Muscle of back (tissue), 13 donors: ENCODE measurements around the gene CATSPER4. TPM values are rescaled to one million over a fixed set of nuclear protein-coding genes. Genes with fewer than 3 reads are reported as not detected.

Experiments used
- DNase-seq, 3 donors: peaks; one replicate each; pipeline versions ENCODE4 v3.0.0 to v3.0.0-alpha.2; 2013
- long read RNA-seq, 9 donors: transcript quantifications; one replicate each; lab custom pipeline, GENCODE V29; 2026
- polyA plus RNA-seq, 10 donors: library from polyadenylated mRNA; unstranded; fragments of 120-200 nt; gene quantifications; one replicate each; pipeline ENCODE4 v1.2.1, GENCODE V29; 2013; ENCODE audit not compliant: insufficient read length in 10 of 10

Gene CATSPER4
- not detected for polyA plus RNA-seq
- long read RNA-seq, donor 1, result 0 reads
- long read RNA-seq, donor 2, result 0 reads
- long read RNA-seq, donor 3, result 0 reads
- long read RNA-seq, donor 4, result 0 reads
- long read RNA-seq, donor 5, result 0 reads
- long read RNA-seq, donor 6, result 0 reads
- long read RNA-seq, donor 7, result 0 reads
- long read RNA-seq, donor 8, result 0 reads
- long read RNA-seq, donor 9, result 0 reads

- DNase-seq, result no peak
These were observed at the start of gene CATSPER4 for GRCh38 chr1:26190373-26190987. Gene CATSPER4, plus strand, starts transcription at chr1:26190602. Its CDS starts 26 bp downstream, at chr1:26190628.

DNA sequence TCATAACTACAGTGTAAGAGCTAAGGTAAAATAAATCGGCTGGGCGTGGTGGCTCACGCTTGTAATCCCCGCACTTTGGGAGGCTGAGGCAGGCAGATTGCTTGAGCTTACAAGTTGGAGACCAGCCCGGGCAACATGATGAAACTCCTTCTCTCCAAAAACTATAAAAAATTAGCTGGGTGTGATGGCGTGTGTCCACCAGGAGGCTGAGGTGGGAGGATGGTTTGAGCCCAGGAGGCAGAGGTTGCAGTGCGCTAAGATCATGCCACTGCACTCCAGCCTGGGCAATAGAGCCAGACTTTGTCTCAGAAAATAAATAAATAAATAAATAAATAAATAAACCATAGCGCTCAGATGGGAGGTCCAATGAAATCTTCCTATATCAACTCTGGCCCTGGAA lies 48.2 kb upstream of the CATSPER4 start:
- no peak for DNase-seq

DNA sequence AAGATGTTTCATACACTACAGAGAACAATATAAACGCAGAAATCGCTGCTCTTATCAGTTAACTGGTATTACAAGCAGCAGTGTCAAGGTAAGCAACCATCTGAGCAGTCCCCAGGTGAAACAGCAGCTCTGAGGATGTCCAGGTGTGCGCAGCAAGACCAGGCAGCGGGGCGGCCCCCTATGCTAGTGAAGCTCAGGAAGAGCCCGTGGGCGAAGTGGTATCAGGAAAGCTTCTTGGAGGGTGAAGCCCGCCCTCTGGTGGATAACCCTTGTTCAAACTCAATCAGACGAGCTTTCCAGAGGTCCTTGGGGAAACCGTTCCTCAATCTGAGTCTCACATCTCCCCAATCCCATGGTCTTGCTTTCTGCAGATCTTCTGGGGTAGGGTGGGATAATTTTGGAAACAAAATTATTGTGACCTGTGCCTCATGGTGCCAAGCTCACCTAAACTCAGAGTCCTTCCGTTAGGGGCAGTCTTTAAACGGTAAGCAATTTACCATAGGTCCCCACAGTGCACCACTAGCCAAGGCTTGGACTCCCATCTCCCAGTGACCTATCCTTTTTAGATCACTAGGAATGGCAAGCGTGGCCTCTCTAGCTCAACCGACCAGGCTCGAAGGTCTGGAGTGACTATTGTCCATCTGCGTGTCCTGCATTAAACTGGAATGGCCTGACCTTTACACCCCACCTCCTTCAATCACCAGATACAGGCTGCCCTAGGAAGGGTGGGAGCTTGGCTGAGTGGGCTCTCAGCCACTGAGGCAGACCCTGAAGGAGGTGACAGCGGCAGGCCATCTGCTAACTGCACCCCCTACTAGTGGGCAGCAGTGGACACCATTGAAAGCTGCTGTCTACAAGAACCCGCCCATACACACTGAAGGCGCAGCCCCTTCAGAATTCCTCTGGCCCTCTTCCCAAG lies 45.1 kb upstream of the CATSPER4 start:
- DNase-seq, result peak; percentile 69 to 86 (median 76)

- no peak for DNase-seq
These were observed 44.5 kb upstream of the CATSPER4 start for GRCh38 chr1:26145960-26146294.

DNA sequence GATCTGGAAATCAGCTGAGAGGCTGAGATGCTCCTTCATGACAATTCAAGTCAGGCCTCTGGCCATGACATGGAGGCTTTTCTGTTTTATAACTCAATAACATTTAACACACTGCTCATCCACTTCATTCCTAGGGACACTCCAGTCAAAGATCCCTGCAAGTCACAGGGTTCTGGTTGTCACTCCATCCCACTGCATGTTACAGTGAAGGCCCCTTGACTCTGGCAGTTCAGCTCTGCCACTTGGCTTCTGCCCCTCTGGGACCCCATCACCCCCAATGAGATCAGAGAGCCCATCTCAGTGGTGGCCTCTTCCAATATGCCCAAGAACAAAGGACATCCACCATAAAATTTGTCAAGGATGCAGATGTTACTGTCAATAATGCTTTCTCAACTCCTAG lies 41.5 kb upstream of the CATSPER4 start:
- DNase-seq, result no peak

DNA sequence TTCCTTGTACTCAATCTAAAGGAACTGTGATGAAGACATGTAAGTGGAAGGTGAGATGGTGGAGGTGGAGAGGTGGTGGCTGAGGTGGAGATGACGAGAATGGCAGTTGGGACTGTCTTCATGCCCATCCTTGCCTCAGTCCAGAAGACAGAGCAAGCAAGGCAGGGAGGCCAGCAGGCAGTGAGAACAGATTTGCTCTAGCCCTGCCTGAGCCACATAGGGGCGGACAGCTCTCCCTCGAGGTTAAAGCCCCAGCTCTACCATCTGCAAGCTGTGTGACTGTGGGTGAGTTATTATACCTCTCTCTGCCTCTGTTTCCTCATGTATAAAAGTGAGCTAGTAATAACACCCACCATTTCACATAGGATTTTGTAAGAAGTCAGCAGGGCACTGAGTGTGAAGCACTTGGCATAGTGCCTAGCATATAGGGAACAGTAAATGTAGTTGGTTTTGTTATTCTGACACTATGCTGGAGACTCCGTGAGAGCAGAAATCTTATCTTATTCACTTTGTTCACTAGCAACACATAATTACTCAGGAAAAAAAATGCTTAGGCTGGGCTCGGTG lies 36.4 kb upstream of the CATSPER4 start:
- no peak for DNase-seq

GRCh38 chr1:26154750-26155149 lies 35.7 kb upstream of the CATSPER4 start:
- no peak for DNase-seq

DNA sequence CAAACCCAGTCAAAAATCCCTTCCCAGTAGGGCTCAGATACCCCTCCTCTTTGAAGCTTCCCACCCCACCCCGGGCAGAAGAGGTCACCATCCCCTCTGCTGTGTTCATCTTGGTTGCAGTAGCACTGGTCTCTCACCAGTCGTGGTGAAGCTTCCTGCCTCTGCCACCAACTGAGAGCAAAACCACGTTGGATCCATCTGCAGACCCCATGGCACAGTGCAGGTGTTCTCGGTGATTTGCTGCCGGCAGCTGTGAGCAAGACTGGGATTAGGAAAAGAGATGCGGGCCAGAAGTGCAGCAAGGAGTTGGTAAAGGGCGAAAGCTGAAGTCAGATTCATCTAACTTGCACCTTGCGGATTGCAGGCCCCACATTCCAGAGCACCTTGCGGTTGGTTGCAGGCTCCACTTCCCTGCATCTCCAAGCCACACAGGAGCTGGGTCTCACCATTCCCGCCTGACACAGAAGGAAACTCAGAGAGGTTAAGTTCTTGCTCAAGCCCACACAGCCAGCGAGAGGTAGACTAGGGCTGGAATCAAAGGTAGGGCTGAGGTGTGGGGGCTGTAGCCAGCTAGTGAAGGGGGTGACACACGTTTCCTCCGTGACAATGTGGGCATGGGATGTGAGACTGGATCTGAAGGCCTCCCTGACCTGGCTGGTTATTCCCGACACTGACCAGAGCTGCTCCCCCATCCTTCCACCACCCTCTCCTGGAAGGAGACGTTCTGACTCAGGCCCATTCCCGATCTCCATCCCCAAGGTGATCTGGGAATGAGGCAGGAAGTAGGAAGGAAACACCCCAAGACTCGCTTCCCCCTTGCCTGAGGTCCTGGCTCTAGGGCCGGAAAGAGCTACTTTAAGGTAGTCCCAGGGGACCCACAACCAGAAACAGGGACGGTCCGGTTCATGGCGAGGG lies 34.8 kb upstream of the CATSPER4 start:
- DNase-seq, result no peak

DNA sequence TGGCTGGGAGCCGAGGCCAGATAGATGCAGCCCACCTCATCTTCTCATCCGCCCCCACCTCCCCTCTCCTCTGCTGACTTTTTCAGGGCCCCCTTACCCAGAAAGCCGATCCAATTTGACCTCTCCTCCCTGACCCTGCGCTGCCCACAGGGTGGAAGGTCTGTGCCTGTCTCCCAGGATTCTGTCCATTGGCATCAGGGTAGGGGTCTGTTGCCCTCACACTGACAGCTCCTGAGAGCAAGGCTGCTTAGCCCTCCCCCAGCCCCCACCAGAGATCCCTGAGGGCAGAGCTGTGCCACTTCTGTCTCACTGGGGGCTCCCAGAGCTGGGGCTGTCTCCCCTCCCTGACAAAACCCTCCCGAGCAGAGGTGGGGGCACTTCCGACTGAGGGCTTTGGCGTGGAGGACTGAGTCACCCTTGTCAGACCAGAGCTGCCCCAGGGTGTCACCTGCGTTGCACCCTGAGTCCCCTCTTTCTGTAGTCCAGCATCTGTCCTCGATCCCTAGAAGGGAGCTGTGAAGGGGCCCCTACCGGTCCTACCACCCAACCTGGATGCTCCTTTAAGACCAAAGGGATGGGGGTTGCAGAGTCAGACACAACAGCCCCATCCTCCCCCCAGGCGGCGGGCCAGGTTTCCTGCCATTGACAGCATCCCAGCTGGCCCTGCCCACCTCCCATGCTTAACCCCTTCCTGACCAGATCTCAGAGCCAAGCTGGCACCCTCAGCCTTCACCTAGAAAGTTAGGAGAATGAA lies 33.9 kb upstream of the CATSPER4 start:
- no peak for DNase-seq

- no peak for DNase-seq
These were observed 32.0 kb upstream of the CATSPER4 start for GRCh38 chr1:26158271-26158907.

DNA sequence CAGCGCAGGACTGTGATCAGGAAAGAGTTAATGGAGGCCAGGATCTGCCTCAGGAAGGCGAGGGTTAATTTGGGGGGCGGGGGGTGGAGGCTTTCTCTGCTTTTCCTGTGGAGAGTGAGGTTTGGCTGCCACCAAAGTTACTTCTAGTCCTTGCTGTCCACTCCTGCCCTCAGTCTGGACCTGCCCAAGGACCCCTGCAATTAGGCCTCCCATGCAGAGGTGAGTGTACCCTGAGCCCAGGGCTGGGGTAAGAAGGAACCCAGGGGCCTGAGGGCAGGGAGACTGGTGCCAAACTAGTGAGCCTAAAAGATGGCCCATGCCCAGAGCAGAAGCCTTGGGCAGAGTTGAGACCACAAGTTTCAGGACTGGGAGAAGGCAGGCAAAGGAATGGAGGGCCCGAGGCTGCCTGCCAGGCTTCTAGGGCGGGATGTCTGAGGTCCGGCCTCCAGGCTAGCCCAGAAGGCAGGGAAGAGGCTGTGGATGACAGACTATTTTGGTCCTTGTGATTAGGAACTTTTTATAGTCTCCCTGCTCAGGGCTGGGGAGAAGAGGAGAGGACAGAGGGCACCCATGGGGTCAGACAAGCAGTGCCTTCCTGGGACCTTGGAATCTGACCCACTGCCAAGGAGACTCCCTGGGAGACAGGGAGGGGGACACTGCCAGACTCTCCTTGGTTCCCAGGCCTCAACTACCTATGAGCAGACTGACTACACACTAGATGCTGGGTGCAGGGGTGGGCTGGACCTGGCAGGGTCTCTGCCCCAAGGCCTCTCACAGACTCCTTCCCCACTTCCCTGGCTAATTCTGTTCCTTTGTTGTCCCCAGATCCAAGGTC lies 31.3 kb upstream of the CATSPER4 start, which contains the start of gene FAM110D:
Gene FAM110D, plus strand, starts transcription at position 172 of the 835 bp plus-strand sequence. CDS start 2,213 bp downstream, outside the sequence.
- peak in 1 of 3 donors; percentile 39 for DNase-seq

- no peak for DNase-seq
These were observed 30.7 kb upstream of the CATSPER4 start for GRCh38 chr1:26159743-26160039.

GRCh38 chr1:26160527-26161414 lies 29.6 kb upstream of the CATSPER4 start:
- DNase-seq, result no peak

- peak in 2 of 3 donors; percentile 67 to 83 for DNase-seq
These were observed 28.8 kb upstream of the CATSPER4 start for GRCh38 chr1:26161415-26162219.

GRCh38 chr1:26162220-26162709 lies 28.1 kb upstream of the CATSPER4 start:
- no peak for DNase-seq

DNA sequence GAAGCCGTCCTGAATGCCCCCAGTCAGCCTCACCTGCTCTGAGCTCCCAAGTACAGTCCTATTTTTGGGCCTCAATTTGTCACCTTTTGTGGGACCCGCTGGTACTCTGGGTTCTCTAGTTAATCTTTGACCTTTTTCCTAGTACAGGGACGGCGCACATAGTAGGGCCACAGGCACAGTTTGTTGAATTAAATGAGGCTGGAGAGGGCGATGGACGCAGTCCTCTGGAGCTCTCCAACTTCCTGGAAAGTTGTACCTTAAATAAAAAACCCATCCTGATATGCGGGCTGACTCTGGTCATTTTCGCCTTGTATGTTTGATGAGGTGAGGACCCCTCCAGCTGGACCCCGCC lies 26.7 kb upstream of the CATSPER4 start:
- no peak for DNase-seq
